Measurements from ENCODE around the gene PCDHGA2.
"Not testable (repeated sequence)": the region's sequence is repeated elsewhere in the genome, so short reads cannot be mapped to it uniquely, and the experiment has no call there.

Gene PCDHGA2

GRCh38 chr5:141375444-141376155 is 37.0 kb downstream of the PCDHGA2 start:
- DNase-seq (ENCODE audit: insufficient read length, low spot score); FAIRE-seq: not testable (repeated sequence)

DNA sequence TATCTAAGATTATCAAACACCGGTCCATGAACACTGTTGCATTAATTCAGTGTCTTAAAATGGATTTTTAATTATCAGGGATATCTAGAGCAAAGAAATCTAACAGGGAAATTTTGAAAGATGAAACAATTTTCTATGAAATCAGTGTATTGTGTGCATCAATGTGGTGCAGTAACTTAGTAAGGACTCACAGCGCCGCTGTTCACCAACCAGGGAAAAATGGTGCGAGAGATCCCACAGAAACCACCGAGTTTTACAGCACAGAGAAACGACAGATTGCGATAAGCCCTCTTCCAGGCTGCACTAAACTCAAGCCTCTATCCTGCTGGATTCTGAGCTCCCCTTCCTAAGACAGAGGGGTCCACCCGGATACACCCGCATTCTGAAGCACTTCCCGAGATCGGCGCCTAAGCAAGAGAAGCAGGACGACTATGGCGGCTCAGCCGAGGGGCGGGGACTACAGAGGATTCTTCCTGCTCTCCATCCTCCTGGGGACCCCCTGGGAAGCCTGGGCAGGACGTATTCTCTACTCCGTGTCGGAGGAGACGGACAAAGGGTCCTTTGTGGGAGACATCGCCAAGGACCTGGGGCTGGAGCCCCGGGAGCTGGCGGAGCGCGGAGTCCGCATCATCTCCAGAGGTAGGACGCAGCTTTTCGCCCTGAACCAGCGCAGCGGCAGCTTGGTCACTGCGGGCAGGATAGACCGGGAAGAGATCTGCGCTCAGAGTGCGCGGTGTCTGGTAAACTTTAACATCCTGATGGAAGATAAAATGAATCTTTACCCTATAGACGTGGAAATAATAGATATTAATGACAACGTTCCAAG is 44.1 kb downstream of the PCDHGA2 start, which contains the start of gene PCDHGA7:
Gene PCDHGA7 (plus strand): TSS at position 274 of the 826 bp plus-strand sequence. CDS start 158 bp downstream, at position 432.
- no peak for FAIRE-seq

GRCh38 chr5:141383345-141383744 is 44.8 kb downstream of the PCDHGA2 start:
- no peak for FAIRE-seq

More for the DNA sequence above, 44.1 kb downstream of the PCDHGA2 start, which contains the start of gene PCDHGA7:
- no peak for DNase-seq (ENCODE audit: insufficient read length, low spot score)

DNA sequence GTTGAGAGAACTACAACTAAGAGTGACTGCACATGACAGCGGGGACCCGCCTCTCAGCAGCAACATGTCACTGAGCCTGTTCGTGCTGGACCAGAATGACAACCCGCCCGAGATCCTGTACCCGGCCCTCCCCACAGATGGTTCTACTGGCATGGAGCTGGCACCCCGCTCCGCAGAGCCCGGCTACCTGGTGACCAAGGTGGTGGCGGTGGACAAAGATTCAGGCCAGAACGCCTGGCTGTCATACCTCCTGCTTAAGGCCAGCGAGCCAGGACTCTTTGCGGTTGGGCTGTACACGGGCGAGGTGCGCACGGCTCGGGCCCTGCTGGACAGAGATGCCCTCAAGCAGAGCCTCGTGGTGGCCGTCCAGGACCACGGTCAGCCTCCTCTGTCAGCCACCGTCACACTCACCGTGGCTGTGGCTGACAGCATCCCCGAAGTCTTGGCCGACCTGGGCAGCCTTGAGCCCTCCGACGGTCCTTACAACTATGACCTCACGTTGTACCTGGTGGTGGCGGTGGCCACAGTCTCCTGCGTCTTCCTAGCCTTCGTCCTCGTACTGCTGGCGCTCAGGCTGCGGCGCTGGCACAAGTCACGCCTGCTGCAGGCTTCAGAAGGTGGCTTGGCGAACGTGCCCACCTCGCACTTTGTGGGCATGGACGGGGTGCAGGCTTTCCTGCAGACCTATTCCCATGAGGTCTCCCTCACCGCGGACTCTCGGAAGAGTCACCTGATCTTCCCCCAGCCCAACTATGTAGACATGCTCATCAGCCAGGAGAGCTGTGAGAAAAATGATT is 46.1 kb downstream of the PCDHGA2 start:
- DNase-seq (ENCODE audit: insufficient read length, low spot score): no peak
- FAIRE-seq: no peak

More at GRCh38 chr5:141383345-141383744, 44.8 kb downstream of the PCDHGA2 start:
- DNase-seq (ENCODE audit: insufficient read length, low spot score): no peak

- DNase-seq (ENCODE audit: insufficient read length, low spot score): not testable (repeated sequence)
- peak; percentile 87 for FAIRE-seq
These were observed 49.2 kb downstream of the PCDHGA2 start, which contains the start of gene PCDHGB4 for GRCh38 chr5:141387557-141388311. Gene PCDHGB4 (plus strand): TSS chr5:141387698. CDS start chr5:141387885, 187 bp downstream.

- no peak for FAIRE-seq
- no peak for DNase-seq (ENCODE audit: insufficient read length, low spot score)
These were observed 50.1 kb downstream of the PCDHGA2 start for GRCh38 chr5:141388661-141389060.

GRCh38 chr5:141389153-141390042 is 50.8 kb downstream of the PCDHGA2 start:
- FAIRE-seq: no peak

GRCh38 chr5:141392429-141393198 is 54.1 kb downstream of the PCDHGA2 start, which contains the start of gene PCDHGA8:
Gene PCDHGA8 (plus strand): TSS chr5:141392633. CDS start chr5:141392814, 181 bp downstream.
- no peak for FAIRE-seq

More at GRCh38 chr5:141389153-141390042, 50.8 kb downstream of the PCDHGA2 start:
- no peak for DNase-seq (ENCODE audit: insufficient read length, low spot score)

More at GRCh38 chr5:141392429-141393198, 54.1 kb downstream of the PCDHGA2 start, which contains the start of gene PCDHGA8:
- DNase-seq (ENCODE audit: insufficient read length, low spot score): no peak

Data from GM19239 (cell line).